Type B pancreatic cell (in vitro differentiated cells): Measurements from ENCODE around the gene CHD2. TPM values are rescaled to one million over a fixed set of nuclear protein-coding genes. Genes with fewer than 3 reads are reported as not detected.

Experiments
- DNase-seq: peaks from one replicate; pipeline ENCODE4 v3.0.0; 2021; ENCODE audit warnings: mixed read lengths; ENCODE audit not compliant: unreplicated experiment; ENCODE audit errors: extremely low spot score
- H3K27ac Mint-ChIP-seq: 2 replicates; pipeline ENCODE4 v1.8.0; 2021; ENCODE audit warnings: mild to moderate bottlenecking, mixed read lengths
- H3K27me3 Mint-ChIP-seq: 2 replicates; pipeline ENCODE4 v1.8.0; 2021; ENCODE audit warnings: mixed read lengths
- H3K36me3 Mint-ChIP-seq: 2 replicates; pipeline ENCODE4 v1.8.0; 2021; ENCODE audit warnings: mixed read lengths
- H3K4me1 Mint-ChIP-seq: one replicate; pipeline ENCODE4 v1.8.0; 2021; ENCODE audit warnings: mixed read lengths; ENCODE audit not compliant: unreplicated experiment
- H3K4me3 Mint-ChIP-seq: 2 replicates; pipeline ENCODE4 v1.8.0; 2021; ENCODE audit warnings: mild to moderate bottlenecking, mixed read lengths
- H3K9me3 Mint-ChIP-seq: 2 replicates; pipeline ENCODE4 v1.8.0; 2021; ENCODE audit warnings: mixed read lengths
- CTCF ChIP-seq: fragments of 200-600 bp; sonication (generic); conservative IDR thresholded peaks from 2 replicates; pipeline ENCODE4 v1.5.0; 2021; ENCODE audit warnings: antibody characterized with exemption, mild to moderate bottlenecking
- total RNA-seq: library from RNA; stranded (reverse); gene quantifications from 2 replicates; pipeline ENCODE4 v1.2.1, GENCODE V29; 2021; ENCODE audit warnings: low replicate concordance

The CHD2 gene
- total RNA-seq, 1 donor from 2014 or later, result 135 TPM

GRCh38 chr15:92952458-92952850, 52.3 kb downstream of the CHD2 start:
- Mint-ChIP-seq H3K4me1 (no peaks in the 10 kb centered on the region), H3K27ac (no peak overlapping the region), H3K27me3 (no peaks in the 10 kb centered on the region), H3K36me3 (peaks cover 71% of the 10 kb centered on the region), H3K4me3 (no peak overlapping the region), H3K9me3 (peaks cover 21% of the 10 kb centered on the region)
- DNase-seq, result no peak
- no peak for TF ChIP-seq CTCF

DNA sequence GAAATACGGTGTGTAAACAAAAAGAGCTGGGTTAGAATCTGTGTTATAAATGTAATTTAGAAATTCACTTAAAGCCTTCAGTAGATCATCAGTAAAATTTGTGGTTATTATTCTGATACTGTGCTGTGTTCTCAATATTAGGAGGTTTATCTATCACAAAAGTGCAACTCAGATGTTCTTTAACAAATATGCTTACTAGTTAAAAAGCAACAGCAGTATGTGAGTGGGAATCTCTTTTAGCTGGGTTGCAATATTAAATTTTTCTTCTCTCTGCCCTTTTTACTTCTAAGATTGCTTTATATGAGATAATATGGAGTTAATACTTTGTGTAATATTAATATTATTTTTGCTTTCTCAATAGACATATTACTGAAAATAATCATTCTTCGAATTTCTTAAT, 53.4 kb downstream of the CHD2 start:
- H3K27ac Mint-ChIP-seq, result no peak overlapping the region

GRCh38 chr15:92954002-92954401, 53.9 kb downstream of the CHD2 start:
- Mint-ChIP-seq H3K4me3 (no peak overlapping the region), H3K27me3 (no peaks in the 10 kb centered on the region)
- DNase-seq, result no peak

More for the DNA sequence above, 53.4 kb downstream of the CHD2 start:
- no peaks in the 10 kb centered on the region for H3K27me3 Mint-ChIP-seq
- TF ChIP-seq CTCF, result no peak
- H3K4me3 Mint-ChIP-seq, result no peak overlapping the region
- no peaks in the 10 kb centered on the region for H3K4me1 Mint-ChIP-seq
- peaks cover 14% of the 10 kb centered on the region for H3K9me3 Mint-ChIP-seq
- no peak for DNase-seq
- H3K36me3 Mint-ChIP-seq, result peaks cover 70% of the 10 kb centered on the region

DNA sequence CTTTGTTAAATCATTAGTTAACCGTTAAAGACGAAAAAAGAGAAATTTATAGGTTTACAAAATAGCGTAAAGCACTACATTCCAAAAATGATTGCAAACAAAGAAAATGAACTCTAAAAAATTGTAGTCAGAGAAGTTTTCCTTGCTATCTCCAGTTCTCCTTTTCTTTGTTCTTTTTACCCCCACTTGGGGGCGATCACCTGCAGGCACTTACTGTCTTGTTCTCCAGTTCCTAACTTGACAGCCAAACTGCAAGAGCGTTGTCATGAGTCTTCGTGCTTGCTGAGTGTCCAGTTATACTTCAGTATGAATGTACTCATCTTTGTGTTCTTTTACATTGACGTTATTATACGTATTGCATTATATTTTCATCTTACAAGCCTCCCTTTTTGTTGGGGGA, 54.5 kb downstream of the CHD2 start:
- Mint-ChIP-seq H3K9me3 (peaks cover 5% of the 10 kb centered on the region), H3K4me3 (no peak overlapping the region), H3K36me3 (peaks cover 70% of the 10 kb centered on the region), H3K4me1 (no peaks in the 10 kb centered on the region), H3K27me3 (no peaks in the 10 kb centered on the region), H3K27ac (no peak overlapping the region)
- TF ChIP-seq CTCF, result peak; percentile 58
- DNase-seq, result no peak

More at GRCh38 chr15:92954002-92954401, 53.9 kb downstream of the CHD2 start:
- no peak for TF ChIP-seq CTCF
- H3K9me3 Mint-ChIP-seq, result peaks cover 10% of the 10 kb centered on the region
- H3K36me3 Mint-ChIP-seq, result peaks cover 70% of the 10 kb centered on the region
- H3K4me1 Mint-ChIP-seq, result no peaks in the 10 kb centered on the region
- no peak overlapping the region for H3K27ac Mint-ChIP-seq

DNA sequence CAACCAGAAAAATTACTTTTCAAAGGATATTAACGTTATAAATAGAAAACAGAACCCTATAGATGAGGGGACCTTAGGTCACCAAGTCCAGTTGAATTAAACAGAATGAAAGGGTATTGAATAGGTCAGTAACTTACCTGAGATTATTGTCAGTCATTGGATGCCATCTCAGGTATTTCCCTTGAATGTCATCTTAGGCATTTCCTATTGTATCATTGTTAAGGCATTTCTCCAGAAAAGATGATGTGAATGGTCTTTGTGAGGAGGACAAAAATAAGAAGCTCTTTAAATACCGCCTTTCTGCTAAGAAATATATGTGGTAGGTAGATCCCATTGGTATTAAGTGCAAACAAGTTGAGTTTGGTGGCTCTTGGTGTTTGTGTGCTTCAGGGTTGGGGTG, 55.6 kb downstream of the CHD2 start:
- no peaks in the 10 kb centered on the region for H3K27me3 Mint-ChIP-seq
- no peak overlapping the region for H3K4me3 Mint-ChIP-seq
- no peak overlapping the region for H3K27ac Mint-ChIP-seq
- peaks cover 69% of the 10 kb centered on the region for H3K36me3 Mint-ChIP-seq
- no peaks in the 10 kb centered on the region for H3K4me1 Mint-ChIP-seq
- no peak for DNase-seq
- TF ChIP-seq CTCF, result no peak
- no peaks in the 10 kb centered on the region for H3K9me3 Mint-ChIP-seq

- no peaks in the 10 kb centered on the region for H3K9me3 Mint-ChIP-seq
- DNase-seq, result no peak
- no peak overlapping the region for H3K4me3 Mint-ChIP-seq
- TF ChIP-seq CTCF, result no peak
- H3K36me3 Mint-ChIP-seq, result peaks cover 72% of the 10 kb centered on the region
- H3K27ac Mint-ChIP-seq, result no peak overlapping the region
- H3K27me3 Mint-ChIP-seq, result no peaks in the 10 kb centered on the region
- no peaks in the 10 kb centered on the region for H3K4me1 Mint-ChIP-seq
Measured at GRCh38 chr15:92958105-92958504, 58.0 kb downstream of the CHD2 start.
